GM12878 (cell line): Measurements from ENCODE around the gene CYP4Z1. TPM values are rescaled to one million over a fixed set of nuclear protein-coding genes. Genes with fewer than 3 reads are reported as not detected.
"Not testable (repeated sequence)": the region's sequence is repeated elsewhere in the genome, so short reads cannot be mapped to it uniquely, and the experiment has no call there.

ENCODE experiments used
- ATAC-seq: fragments of 200-7000 bp; cut with Tn5 transposase; 3 replicates; pipeline ENCODE4 v1.9.1; 2020; ENCODE audit warnings: mild to moderate bottlenecking, moderate library complexity
- BruUV-seq: library from RNA; stranded (reverse); fragments of 400-500 nt; replicated peaks from 2 replicates; lab custom pipeline; 2021; lab: Mats Ljungman, UMichigan
- CTCF ChIA-PET: fragments of 300-600 bp; sonication (Branson Sonifier 250); formaldehyde crosslinking; extraction: SDS; loops from one replicate; lab custom pipeline; 2021; ENCODE audit warnings: inconsistent platforms; lab: Yijun Ruan, JAX
- POLR2A ChIA-PET: fragments of 350-600 bp; formaldehyde crosslinking; extraction: SDS; loops from one replicate; lab custom pipeline; 2021; ENCODE audit warnings: inconsistent platforms; lab: Charles Lee
- RAD21 ChIA-PET: fragments of 300-600 bp; sonication (Branson Sonifier 250); formaldehyde crosslinking; loops from one replicate; lab custom pipeline; 2023; ENCODE audit warnings: antibody characterized with exemption; ENCODE audit not compliant: unreplicated experiment; lab: Charles Lee
- SMC1A ChIA-PET: fragments of 300-600 bp; sonication (Branson Sonifier 250); formaldehyde crosslinking; loops from one replicate; lab custom pipeline; 2023; ENCODE audit not compliant: unreplicated experiment, uncharacterized antibody; lab: Charles Lee
- DNase-seq: peaks from one replicate; pipeline ENCODE4 v3.0.0-alpha.2; 2011; ENCODE audit warnings: low read depth, low spot score
- FAIRE-seq: peaks from 3 replicates; lab custom pipeline; 2011; peaks lifted over from hg19 to GRCh38; lab: Jason Lieb, UNC
- H2AFZ ChIP-seq: 2 replicates; pipeline ENCODE4 v1.6.0; 2011; ENCODE audit warnings: low read depth, low read length, control low read depth; ENCODE audit not compliant: control insufficient read depth
- H3K27ac ChIP-seq: 2 replicates; pipeline ENCODE4 v1.5.1; 2011; ENCODE audit warnings: control low read depth; ENCODE audit not compliant: control insufficient read depth, insufficient read depth
- H3K27me3 ChIP-seq, 2 experiments: replicated peaks in 1 of 2; 2 replicates each; pipeline versions ENCODE4 v1.6.0 to v1.6.1; 2011; ENCODE audit warnings: low read length in 1 of 2; ENCODE audit not compliant: control insufficient read depth in 2 of 2, insufficient read depth in 2 of 2
- H3K36me3 ChIP-seq, 2 experiments: 2 replicates each; pipeline ENCODE4 v1.5.1; 2011; ENCODE audit warnings: low read length in 1 of 2; ENCODE audit not compliant: control insufficient read depth in 2 of 2, insufficient read depth in 2 of 2
- H3K4me1 ChIP-seq: 2 replicates; pipeline ENCODE4 v1.6.1; 2011; ENCODE audit warnings: mild to moderate bottlenecking, low read length, moderate library complexity, mixed read lengths; ENCODE audit not compliant: control insufficient read depth, insufficient read depth
- H3K4me2 ChIP-seq: 2 replicates; pipeline ENCODE4 v1.6.0; 2011; ENCODE audit warnings: control low read depth; ENCODE audit not compliant: control insufficient read depth, insufficient read depth
- H3K4me3 ChIP-seq: fragments of 200-600 bp; sonication (generic); 2 replicates; pipeline ENCODE4 v1.5.1; 2016
- H3K79me2 ChIP-seq: 2 replicates; pipeline ENCODE4 v1.6.0; 2011; ENCODE audit warnings: low read length; ENCODE audit not compliant: control insufficient read depth, insufficient read depth
- H3K9ac ChIP-seq: 2 replicates; pipeline ENCODE4 v1.8.0; 2011; ENCODE audit warnings: low read length, control low read depth, mixed read lengths; ENCODE audit not compliant: control insufficient read depth, insufficient read depth
- H3K9me3 ChIP-seq: replicated peaks from 3 replicates; pipeline ENCODE4 v1.5.1; 2011; ENCODE audit warnings: mild to moderate bottlenecking, low read length; ENCODE audit not compliant: control insufficient read depth, insufficient read depth
- H4K20me1 ChIP-seq: 2 replicates; pipeline ENCODE4 v1.6.0; 2011; ENCODE audit not compliant: control insufficient read depth, insufficient read depth
- FOXK2 ChIP-seq: fragments of 450-650 bp; IDR thresholded peaks from 2 replicates; pipeline ENCODE4 v1.6.1; 2017; ENCODE audit warnings: mild to moderate bottlenecking, moderate library complexity
- IKZF1 ChIP-seq: fragments of 450-650 bp; conservative IDR thresholded peaks from 2 replicates; pipeline ENCODE4 v1.6.1; 2017; ENCODE audit warnings: antibody characterized with exemption, mild to moderate bottlenecking
- NFIC ChIP-seq: IDR thresholded peaks from 2 replicates; pipeline ENCODE4 v1.6.1; 2012; ENCODE audit warnings: low read depth, mild to moderate bottlenecking, inconsistent platforms, low read length, moderate library complexity
- SMC3 ChIP-seq: IDR thresholded peaks from 2 replicates; pipeline ENCODE4 v1.6.1; 2011; ENCODE audit warnings: low read length, improper control_type of control experiment, borderline replicate concordance
- SUZ12 ChIP-seq: fragments of 200-600 bp; sonication (generic); IDR thresholded peaks from one replicate; pipeline ENCODE4 v1.6.1; 2018; ENCODE audit warnings: antibody characterized with exemption, mild to moderate bottlenecking; ENCODE audit not compliant: unreplicated experiment
- WGBS: methylation state at CpG from one replicate; pipeline ENCODE4 v1.1.6; 2016; ENCODE audit warnings: low lambda C conversion rate; ENCODE audit not compliant: insufficient replicate concordance, insufficient coverage; ENCODE audit errors: missing lambda C conversion rate; 5-methylcytosine and 5-hydroxymethylcytosine counted together
- in situ Hi-C: fragments of 300-500 bp; cut with MboI; formaldehyde crosslinking; loops from 9 replicates; pipeline ENCODE4 v1.14.3; 2018; ENCODE audit warnings: mixed read lengths
- intact Hi-C: fragments of 100-400 bp; cut with micrococcal nuclease; formaldehyde crosslinking; loops from one replicate; pipeline ENCODE4 v1.14.2; 2022; ENCODE audit not compliant: unreplicated experiment
- polyA plus RNA-seq, 11 experiments: library from polyadenylated mRNA; depleted of rRNA in 4 of 11; unstranded in 6 of 11; stranded (reverse) in 5 of 11; fragments of >200 nt; fragmentation: Nextera tagmentation in 4 of 11; fragmentation: Illumina TruSeq in 1 of 11; extraction: Ambion mirVana in 4 of 11; extraction: Trizol in 1 of 11; gene quantifications; 1 replicate in 1 of 11; 2 replicates in 10 of 11; pipeline versions ENCODE4 v1.2.1 to v1.2.3, GENCODE V29; 2011 to 2016; ENCODE audit warnings: inconsistent platforms in 2 of 11, missing spikeins in 2 of 11, low read depth in 1 of 11
- total RNA-seq, 4 experiments: library from RNA; depleted of rRNA in 3 of 4; stranded (reverse); fragments of >200 nt in 3 of 4; fragmentation: Illumina TruSeq in 1 of 4; extraction: Trizol in 1 of 4; gene quantifications; 2 replicates each; pipeline versions ENCODE4 v1.2.1 to v1.2.3, GENCODE V29; 2013 to 2021
- TF ChIP-seq, protein P1 (sequence below): IDR thresholded peaks from 2 replicates; pipeline ENCODE4 v1.6.1; 2011; ENCODE audit warnings: borderline replicate concordance, low read depth, mild to moderate bottlenecking, moderate library complexity, mixed read lengths, low read length; ENCODE audit not compliant: insufficient read depth; ENCODE audit errors: extremely low read length
- TF ChIP-seq, protein P2 (sequence below): fragments of 450-650 bp; IDR thresholded peaks from 2 replicates; pipeline ENCODE4 v1.6.1; 2016; ENCODE audit warnings: mild to moderate bottlenecking
- TF ChIP-seq, protein P3 (sequence below): IDR thresholded peaks from 2 replicates; pipeline ENCODE4 v1.6.1; 2011; ENCODE audit warnings: mild to moderate bottlenecking, low read depth, low read length, moderate library complexity; ENCODE audit not compliant: insufficient replicate concordance

CYP4Z1 gene
- total and polyA plus RNA-seq, 10 of the 15 experiments (the other 5 are each of a cell fraction or from before 2014, with no cell fraction given) = not detected

DNA sequence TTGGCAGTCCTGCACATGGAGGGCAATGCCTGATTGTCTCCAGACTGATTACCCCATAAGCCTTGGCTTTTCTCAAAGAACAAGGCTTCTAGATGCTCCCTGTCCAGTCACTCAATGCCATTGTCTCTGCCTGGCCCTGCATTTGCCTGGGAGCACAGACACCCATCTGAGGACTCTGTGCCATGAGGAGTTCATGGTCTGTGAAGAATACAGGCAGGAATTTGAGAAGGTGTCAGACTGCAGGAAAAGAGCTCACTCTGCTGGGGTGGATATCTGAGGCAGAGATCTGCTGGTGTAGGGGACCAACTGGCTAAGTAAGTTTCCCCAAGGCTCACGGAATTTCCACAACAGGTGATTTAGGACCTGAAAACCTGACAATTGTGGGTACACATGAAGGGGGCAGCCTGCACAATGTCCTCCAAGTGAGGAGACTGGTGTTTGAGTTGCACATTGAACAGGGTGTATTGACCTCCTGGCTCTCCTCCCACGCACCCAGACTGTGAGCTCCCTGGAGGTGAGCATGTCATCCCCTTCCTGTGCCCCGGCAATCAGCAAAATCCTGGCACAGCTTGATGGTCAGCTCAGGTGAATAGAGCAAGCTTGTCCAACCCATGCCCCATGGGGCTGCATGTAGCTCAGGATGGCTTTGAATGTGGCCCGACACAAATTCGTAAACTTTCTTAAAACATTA, 71.0 kb downstream of the CYP4Z1 start:
- no peak overlapping the region for H3K4me2 ChIP-seq
- no peaks in the 10 kb centered on the region for H3K79me2 ChIP-seq
- ATAC-seq = no peak
- no peaks in the 10 kb centered on the region for H3K27me3 ChIP-seq
- intact Hi-C loops = no loop called here
- WGBS = 7% methylated on average over 5 of the region's 5 CpGs
- H3K9me3 ChIP-seq = no peaks in the 10 kb centered on the region
- SMC1A ChIA-PET = no interaction called here
- no peak for DNase-seq
- TF ChIP-seq SMC3 (no peak), IKZF1 (no peak), SUZ12 (no peak), NFIC (no peak), FOXK2 (no peak)
- TF ChIP-seq, protein P1, sequence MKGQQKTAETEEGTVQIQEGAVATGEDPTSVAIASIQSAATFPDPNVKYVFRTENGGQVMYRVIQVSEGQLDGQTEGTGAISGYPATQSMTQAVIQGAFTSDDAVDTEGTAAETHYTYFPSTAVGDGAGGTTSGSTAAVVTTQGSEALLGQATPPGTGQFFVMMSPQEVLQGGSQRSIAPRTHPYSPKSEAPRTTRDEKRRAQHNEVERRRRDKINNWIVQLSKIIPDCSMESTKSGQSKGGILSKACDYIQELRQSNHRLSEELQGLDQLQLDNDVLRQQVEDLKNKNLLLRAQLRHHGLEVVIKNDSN = no peak
- TF ChIP-seq, protein P2, sequence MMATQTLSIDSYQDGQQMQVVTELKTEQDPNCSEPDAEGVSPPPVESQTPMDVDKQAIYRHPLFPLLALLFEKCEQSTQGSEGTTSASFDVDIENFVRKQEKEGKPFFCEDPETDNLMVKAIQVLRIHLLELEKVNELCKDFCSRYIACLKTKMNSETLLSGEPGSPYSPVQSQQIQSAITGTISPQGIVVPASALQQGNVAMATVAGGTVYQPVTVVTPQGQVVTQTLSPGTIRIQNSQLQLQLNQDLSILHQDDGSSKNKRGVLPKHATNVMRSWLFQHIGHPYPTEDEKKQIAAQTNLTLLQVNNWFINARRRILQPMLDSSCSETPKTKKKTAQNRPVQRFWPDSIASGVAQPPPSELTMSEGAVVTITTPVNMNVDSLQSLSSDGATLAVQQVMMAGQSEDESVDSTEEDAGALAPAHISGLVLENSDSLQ = no peak
- TF ChIP-seq, protein P3, sequence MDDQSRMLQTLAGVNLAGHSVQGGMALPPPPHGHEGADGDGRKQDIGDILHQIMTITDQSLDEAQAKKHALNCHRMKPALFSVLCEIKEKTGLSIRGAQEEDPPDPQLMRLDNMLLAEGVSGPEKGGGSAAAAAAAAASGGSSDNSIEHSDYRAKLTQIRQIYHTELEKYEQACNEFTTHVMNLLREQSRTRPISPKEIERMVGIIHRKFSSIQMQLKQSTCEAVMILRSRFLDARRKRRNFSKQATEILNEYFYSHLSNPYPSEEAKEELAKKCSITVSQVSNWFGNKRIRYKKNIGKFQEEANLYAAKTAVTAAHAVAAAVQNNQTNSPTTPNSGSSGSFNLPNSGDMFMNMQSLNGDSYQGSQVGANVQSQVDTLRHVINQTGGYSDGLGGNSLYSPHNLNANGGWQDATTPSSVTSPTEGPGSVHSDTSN = no peak
- TF ChIP-seq, all 136 proteins: peak for 0
- H2AFZ ChIP-seq = no peak overlapping the region
- ChIA-PET CTCF (interaction anchor here (0.8 kb wide), 1 partner anchor 41 kb away, joined by 5 read pairs; no protein-coding TSS in a partner anchor), RAD21 (no interaction called here), POLR2A (no interaction called here)
- H3K27ac ChIP-seq = no peak overlapping the region
- in situ Hi-C loops = no loop called here
- no peaks in the 10 kb centered on the region for H3K4me1 ChIP-seq
- no peak overlapping the region for H3K4me3 ChIP-seq
- H4K20me1 ChIP-seq = no peaks in the 10 kb centered on the region
- no peak overlapping the region for H3K9ac ChIP-seq
- H3K36me3 ChIP-seq = no peaks in the 10 kb centered on the region
- no peak for FAIRE-seq
- no TSS peak for BruUV-seq

DNA sequence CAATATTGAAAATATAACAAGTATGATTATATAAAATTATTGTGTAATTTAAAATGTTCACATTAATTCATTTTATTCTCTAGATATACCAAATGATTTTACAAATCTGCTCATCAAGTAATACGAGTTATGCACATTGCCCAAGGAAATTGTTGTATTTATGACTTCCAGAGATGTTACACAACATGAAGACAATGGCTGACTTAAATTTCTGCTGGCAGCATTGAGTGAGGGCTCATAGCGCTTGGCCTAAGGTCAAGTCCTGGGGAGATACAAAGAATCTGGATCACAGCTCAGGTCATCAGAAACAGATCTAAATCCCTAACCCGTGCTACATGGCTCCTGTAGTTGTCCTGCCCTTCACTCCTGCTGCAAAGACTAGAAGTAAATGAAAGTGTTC, 73.3 kb downstream of the CYP4Z1 start:
- FAIRE-seq, H3K9ac ChIP-seq, in situ Hi-C loops, SMC1A ChIA-PET, H3K4me2 ChIP-seq, CTCF ChIA-PET, H3K27ac ChIP-seq, H3K36me3 ChIP-seq, ATAC-seq, RAD21 ChIA-PET, DNase-seq, H4K20me1 ChIP-seq, H3K79me2 ChIP-seq, H3K4me3 ChIP-seq, H3K27me3 ChIP-seq, H3K4me1 ChIP-seq, POLR2A ChIA-PET, intact Hi-C loops, H3K9me3 ChIP-seq, BruUV-seq, H2AFZ ChIP-seq: not testable (repeated sequence)
- WGBS = 33% methylated on average over 3 of the region's 3 CpGs
